ENCODE results near the gene LARGE2.
A peak's percentile ranks its signal among the peaks of the same experiment; 100 is the strongest.

Gene LARGE2

DNA sequence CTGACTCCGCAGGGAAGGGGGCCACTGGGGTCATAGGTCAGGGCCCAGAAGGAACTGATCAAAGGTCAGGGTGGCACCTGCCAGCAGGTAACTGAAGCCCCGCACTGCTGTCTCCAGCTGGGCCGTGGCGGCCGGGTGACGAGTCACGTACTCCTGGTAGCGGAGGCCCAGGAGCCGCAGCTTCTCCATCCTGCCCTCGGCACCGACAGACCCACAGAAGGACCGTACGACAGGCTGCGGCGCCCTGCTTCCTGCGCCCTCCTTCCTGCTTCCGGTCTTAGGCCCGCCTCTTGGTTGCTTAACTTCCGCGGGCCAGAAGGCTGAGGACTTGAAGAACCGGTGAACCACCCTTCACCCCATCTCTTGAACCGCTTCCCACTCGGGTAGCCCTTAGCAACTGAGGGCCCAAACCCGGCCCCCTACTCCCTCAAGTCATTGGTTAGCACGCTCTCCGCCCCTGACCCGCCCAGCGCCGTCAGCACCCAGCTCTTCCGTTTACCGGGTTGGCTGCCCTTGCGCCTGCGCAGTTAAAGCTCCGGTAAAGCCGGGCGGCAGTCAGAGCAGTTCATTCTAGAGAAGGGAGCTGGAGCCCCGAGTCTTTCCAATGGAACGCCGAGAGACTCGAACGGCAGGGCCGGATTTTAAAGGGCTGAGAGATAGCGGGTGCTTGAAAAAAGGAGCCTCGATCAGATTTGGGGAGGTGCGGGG, 4.7 kb upstream of the LARGE2 start, which contains the start of gene PEX16:
Gene PEX16, minus strand, starts transcription at position 255 of the 708 bp plus-strand sequence. Its CDS starts 66 bp downstream, at position 189.
- DNase-seq: peak; percentile 98

DNA sequence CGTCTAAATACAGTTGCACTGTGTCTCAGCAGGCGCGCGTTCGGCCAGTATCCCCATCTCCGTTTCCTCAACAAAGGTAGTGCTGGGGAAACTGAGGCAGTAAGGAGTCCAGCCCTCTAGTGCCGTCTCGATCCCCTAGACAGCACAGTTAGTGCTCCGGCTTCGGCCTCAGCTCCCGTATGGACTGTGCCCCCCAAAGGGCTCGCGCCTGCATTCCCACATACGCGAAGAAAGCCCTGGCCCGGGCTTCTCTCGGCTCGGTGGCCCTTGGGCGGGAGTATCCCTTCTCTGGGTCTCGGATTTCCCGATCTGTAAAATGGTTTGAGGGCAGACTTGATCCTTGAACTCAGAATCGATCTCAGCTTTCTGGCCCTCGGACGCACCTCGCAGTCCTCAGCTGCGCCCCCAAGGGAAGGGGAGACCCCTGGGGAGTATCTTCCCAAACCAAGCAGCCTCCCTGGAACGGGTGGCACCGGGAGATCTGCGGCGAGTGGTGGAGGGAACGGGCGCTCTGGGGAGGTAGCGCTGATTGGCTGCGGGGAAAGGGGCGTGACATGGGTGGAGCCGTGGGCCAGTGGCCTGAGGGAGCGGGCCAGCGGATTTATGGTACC, 4.0 kb upstream of the LARGE2 start:
- DNase-seq: peak; percentile 80

DNA sequence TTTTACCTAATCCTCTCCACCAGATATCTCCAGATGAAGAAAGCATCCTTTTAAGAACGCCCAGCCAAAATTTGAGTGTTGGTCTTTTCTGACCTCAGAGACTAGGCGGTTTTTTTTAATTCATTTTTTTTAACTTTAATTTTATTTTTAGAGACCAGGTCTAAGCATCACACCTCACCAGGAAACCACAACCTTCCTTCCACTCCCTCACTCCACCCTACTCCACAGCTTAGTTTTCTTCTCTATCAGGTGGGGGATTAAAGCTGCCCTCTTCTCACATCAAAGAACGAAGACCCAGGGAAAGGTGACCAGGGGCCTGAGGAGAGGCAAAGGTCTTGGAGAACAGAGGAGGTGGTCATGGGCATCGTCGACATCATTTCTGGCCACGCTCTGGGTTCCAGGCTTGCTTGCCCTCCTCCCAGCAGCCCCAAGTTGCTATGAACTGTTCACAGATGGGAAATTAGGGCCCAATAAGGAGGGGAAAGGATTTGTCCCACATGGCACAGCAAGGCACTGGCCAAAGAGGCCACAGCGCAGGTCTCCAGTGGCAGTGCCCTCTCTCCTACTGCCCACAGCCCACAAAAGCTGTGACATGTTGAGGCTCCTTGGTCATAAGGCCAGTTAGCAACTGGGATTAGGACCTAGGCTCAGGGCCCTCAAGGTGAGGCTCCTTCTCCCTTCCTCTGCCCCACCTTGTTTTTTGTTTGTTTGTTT, 3.3 kb upstream of the LARGE2 start:
- no peak for DNase-seq

DNA sequence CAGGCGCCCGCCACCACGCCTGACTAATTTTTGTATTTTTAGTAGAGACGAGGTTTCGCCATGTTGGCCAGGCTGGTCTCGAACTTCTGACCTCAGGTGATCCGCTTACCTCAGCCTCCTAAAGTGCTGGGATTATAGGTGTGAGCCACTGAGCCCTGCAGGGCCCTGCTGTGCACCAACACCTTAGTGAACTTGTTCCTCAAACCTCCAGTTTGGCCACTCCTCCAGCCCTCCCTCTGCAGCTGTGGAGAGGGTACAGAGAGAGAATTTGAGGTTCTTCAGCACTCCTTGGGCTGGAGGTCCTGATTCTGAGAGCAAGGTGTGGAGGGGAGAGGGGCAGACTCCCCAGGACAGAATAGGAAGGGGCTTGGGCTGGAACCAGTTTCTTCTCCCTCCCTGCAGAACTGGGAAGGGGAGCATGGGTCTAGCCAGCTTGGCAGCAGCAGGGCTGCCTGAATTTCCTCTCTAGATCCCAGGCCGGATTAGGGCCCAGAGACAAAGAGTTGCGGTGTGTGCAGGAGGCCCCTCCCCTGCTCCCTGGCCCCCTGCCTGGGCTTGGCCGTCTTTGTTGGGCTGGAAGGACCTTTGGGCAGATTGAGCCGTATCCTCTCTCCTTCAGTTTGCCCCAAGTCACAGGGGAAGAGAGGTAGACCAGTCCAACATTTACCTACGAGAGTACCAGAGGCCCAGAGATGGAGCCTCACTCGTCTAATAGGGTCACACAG, 2.5 kb upstream of the LARGE2 start:
- no peak for DNase-seq

GRCh38 chr11:45920531-45921477, 1.7 kb upstream of the LARGE2 start:
- no peak for DNase-seq

DNA sequence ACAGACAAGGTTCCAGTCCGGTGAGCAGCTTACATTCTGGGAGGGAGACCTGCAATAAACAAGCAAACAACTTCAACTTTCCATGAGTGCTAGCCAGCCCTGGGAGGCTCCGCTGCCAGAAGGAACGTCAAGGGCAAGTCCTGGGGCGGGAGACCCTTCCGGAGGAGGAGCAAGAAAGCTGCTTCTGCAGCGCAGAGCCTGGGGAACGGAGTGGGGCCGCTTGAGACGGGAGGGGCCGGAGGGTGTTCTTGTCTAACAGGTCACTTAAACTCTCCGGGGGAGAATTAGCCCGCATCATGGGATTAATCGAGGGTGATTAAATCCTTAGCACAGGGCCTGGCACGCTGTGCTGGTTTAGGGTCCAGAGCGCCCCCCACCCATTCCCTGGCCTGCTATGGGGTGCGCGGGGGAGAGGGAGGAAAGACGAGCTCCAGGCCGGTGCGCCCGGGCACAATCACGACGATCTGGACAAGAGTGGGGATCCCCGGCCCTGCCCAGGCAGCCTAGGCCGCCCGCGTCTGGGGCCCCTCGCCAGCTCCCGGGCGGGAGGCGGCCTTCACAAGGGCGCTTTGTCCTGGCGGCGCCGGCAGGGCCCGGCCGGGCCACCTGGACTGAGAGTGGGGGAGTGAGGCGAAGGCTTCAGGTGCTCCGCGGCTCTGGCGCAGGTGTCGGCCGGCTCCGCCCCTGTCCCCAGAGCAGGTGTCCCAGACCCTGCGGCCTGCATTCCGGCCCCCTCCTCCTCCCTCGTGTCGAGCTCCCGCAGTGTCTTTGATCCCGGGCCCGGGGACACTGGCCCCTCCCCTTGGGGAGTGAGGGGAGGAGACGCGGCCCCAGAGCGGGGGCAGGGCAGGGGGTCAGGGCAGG, 663 bp upstream of the LARGE2 start:
- no peak for DNase-seq

DNA sequence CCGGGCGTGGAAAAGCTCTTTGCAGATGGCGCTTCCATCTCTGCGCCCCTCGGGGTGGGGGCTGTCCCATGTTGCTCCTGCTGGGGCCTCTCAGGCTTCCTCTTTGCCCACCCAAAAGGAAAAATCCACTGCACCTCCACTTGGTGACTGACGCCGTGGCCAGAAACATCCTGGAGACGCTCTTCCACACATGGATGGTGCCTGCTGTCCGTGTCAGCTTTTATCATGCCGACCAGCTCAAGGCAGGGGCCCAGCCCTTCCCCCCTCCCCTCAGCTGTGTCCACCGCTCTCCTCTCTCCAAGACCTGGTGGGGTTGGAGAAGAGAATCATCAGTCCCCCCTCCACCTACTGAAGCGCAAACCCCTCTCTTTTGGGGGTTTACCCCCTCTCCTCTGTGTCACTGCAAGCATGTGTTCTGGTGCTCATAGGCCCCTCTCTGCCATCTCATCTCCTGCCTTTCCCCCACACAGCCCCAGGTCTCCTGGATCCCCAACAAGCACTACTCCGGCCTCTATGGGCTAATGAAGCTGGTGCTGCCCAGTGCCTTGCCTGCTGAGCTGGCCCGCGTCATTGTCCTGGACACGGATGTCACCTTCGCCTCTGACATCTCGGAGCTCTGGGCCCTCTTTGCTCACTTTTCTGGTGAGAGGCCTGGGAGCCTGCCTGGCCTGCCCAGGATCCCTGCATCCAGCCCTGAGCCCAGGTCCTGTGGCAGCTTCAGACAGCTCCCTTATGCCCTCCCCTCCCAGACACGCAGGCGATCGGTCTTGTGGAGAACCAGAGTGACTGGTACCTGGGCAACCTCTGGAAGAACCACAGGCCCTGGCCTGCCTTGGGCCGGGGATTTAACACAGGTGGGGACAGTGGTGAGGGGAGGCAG, 1.8 kb downstream of the LARGE2 start:
- DNase-seq: no peak

- no peak for DNase-seq
Measured at GRCh38 chr11:45924927-45925326, 2.5 kb downstream of the LARGE2 start.

DNA sequence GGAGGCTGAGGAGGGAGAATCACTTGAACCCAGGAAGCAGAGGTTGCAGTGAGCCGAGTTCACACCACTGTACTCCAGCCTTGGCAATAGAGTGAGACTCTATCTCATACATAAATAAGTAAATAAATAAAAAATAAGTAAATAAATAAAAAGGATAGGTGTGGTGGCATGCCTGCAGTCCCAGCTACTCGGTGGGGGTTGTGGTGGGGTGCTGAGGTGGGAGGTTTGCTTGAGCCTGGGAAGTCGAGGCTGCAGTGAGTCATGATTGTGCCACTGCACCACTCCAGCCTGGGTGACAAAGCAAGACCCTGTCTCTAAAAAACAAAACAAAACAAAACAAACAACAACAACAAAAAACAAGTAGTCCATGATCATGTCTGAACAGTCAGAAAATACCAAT, 3.1 kb downstream of the LARGE2 start:
- DNase-seq: no peak

DNA sequence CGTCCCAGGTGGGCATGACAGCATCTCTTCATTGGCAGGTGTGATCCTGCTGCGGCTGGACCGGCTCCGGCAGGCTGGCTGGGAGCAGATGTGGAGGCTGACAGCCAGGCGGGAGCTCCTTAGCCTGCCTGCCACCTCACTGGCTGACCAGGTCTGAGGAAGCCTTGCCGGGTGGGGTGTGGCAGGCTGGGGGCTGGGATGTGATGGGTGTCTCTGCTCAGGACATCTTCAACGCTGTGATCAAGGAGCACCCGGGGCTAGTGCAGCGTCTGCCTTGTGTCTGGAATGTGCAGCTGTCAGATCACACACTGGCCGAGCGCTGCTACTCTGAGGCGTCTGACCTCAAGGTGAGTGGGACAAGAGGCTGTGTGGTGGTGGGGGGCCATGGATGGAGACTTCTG, 3.5 kb downstream of the LARGE2 start:
- no peak for DNase-seq

- DNase-seq: no peak
Measured at GRCh38 chr11:45926536-45927331, 4.3 kb downstream of the LARGE2 start.

DNA sequence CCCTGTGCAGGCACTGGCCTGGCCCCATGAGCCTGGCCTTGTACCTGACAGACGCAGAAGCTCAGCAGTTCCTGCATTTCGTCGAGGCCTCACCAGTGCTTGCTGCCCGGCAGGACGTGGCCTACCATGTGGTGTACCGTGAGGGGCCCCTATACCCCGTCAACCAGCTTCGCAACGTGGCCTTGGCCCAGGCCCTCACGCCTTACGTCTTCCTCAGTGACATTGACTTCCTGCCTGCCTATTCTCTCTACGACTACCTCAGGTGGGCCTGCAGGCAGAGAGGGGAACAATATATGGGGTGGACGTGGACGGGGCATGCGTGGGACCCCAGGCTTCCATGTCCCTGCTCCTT, 4.9 kb downstream of the LARGE2 start:
- DNase-seq: no peak

- no peak for DNase-seq
Measured at GRCh38 chr11:45927684-45928413, 5.4 kb downstream of the LARGE2 start.

DNA sequence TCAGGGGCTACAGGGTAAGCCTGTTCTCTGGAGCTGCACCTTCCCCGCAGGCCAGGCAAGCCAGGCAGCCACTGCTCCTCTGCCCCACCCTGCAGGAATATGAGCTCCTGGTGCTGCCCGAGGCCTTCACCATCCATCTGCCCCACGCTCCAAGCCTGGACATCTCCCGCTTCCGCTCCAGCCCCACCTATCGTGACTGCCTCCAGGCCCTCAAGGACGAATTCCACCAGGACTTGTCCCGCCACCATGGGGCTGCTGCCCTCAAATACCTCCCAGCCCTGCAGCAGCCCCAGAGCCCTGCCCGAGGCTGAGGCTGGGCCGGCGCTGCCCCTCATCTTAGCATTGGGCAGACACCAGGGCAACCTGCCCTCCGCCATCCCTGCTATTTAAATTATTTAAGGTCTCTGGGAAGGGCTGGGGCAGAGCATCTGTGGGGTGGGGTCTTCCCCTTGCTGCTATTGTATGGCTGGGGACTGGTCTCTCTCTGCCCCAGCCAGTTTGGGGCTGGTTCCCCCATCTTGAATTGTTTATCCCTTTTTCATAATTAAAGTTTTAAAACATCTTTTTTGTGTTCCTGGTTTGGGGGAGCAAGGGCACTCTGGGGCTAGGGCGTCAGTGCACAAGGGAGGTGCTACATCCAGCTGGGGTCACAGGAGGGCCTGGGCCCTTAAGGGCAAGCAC, 6.2 kb downstream of the LARGE2 start:
- no peak for DNase-seq

GRCh38 chr11:45929486-45930030, 7.1 kb downstream of the LARGE2 start:
- no peak for DNase-seq

- peak; percentile 37 for DNase-seq
Measured at GRCh38 chr11:45930031-45930794, 7.8 kb downstream of the LARGE2 start.

Measured in hematopoietic multipotent progenitor cell treated with erythropoietin and hydrocortisone succinate and interleukin-3 and kit ligand, for 8 days (in vitro differentiated cells).